HCT116 (cell line): Measurements from ENCODE around the gene CUX1. TPM values are rescaled to one million over a fixed set of nuclear protein-coding genes. Genes with fewer than 3 reads are reported as not detected.

ENCODE experiments used
- ATAC-seq: fragments of 200-7000 bp; cut with Tn5 transposase; 2 replicates; pipeline ENCODE4 v1.9.1; 2020; ENCODE audit warnings: mild to moderate bottlenecking, moderate library complexity
- BruUV-seq: library from RNA; stranded (reverse); fragments of 400-500 nt; replicated peaks from 2 replicates; lab custom pipeline; 2021; lab: Mats Ljungman, UMichigan
- CTCF ChIA-PET: fragments of 300-600 bp; sonication (Branson Sonifier 250); formaldehyde crosslinking; loops from one replicate; lab custom pipeline; 2021; ENCODE audit warnings: antibody characterized with exemption; lab: Charles Lee
- POLR2A ChIA-PET: fragments of 300-600, 350-600 bp; sonication (Branson Sonifier 250); formaldehyde crosslinking; loops from one replicate; lab custom pipeline; 2021; ENCODE audit warnings: antibody characterized with exemption; lab: Charles Lee
- RAD21 ChIA-PET, 2 experiments: fragments of 300-600 bp; sonication (Branson Sonifier 250); formaldehyde crosslinking; loops; one replicate each; lab custom pipeline; 2023; ENCODE audit warnings: low total read pairs in 2 of 2; ENCODE audit not compliant: uncharacterized antibody in 2 of 2, unreplicated experiment in 2 of 2, low non-redundant PET in 1 of 2; lab: Charles Lee
- DNase-seq: peaks from one replicate; pipeline ENCODE4 v3.0.0-alpha.2; 2010; ENCODE audit warnings: low read depth, low spot score
- H2AFZ ChIP-seq: fragments of 200-600 bp; shearing (Covaris generic), sonication (generic); 2 replicates; pipeline ENCODE4 v1.6.1; 2017; ENCODE audit warnings: low read depth, mixed run types, mixed read lengths, antibody characterized with exemption, low read length; ENCODE audit not compliant: poor library complexity, severe bottlenecking
- H3K27ac ChIP-seq: 2 replicates; pipeline ENCODE4 v1.5.1; 2012; ENCODE audit warnings: low read depth, low read length
- H3K27me3 ChIP-seq: fragments of 200-600 bp; sonication (generic); 2 replicates; pipeline ENCODE4 v1.6.1; 2016; ENCODE audit warnings: mixed run types, low read length, mixed read lengths; ENCODE audit not compliant: insufficient read depth
- H3K36me3 ChIP-seq, 2 experiments: fragments of 200-500 bp in 1 of 2; fragments of 200-600 bp in 1 of 2; sonication (Bioruptor generic) in 1 of 2; sonication (generic) in 1 of 2; 2 replicates each; pipeline versions ENCODE4 v1.5.1 to v1.6.1; 2014 to 2016; ENCODE audit warnings: low read length in 2 of 2, inconsistent platforms in 1 of 2, mixed read lengths in 1 of 2, mixed run types in 1 of 2; ENCODE audit not compliant: insufficient read depth in 2 of 2, control insufficient read depth in 1 of 2
- H3K4me1 ChIP-seq, 2 experiments: fragments of 200-600 bp in 1 of 2; sonication (generic) in 1 of 2; 2 replicates each; pipeline versions ENCODE4 v1.5.1 to v1.6.1; 2012 to 2017; ENCODE audit warnings: low read length in 2 of 2, inconsistent platforms in 1 of 2, mild to moderate bottlenecking in 1 of 2, mixed read lengths in 1 of 2, mixed run types in 1 of 2, moderate library complexity in 1 of 2; ENCODE audit not compliant: insufficient read depth in 2 of 2, control insufficient read depth in 1 of 2
- H3K4me2 ChIP-seq: fragments of 200-600 bp; sonication (generic); 2 replicates; pipeline ENCODE4 v1.6.1; 2017; ENCODE audit warnings: mixed run types, low read length, mixed read lengths
- H3K4me3 ChIP-seq, 2 experiments: fragments of 200-600 bp in 1 of 2; sonication (generic) in 1 of 2; replicated peaks in 1 of 2; 2 replicates each; pipeline ENCODE4 v1.5.1; 2011 to 2016; ENCODE audit warnings: low read length in 2 of 2, control low read depth in 1 of 2, low read depth in 1 of 2, mild to moderate bottlenecking in 1 of 2, mixed read lengths in 1 of 2, mixed run types in 1 of 2
- H3K79me2 ChIP-seq: fragments of 200-600 bp; sonication (generic); 2 replicates; pipeline ENCODE4 v1.6.1; 2017; ENCODE audit warnings: mild to moderate bottlenecking, mixed run types, low read length, moderate library complexity, mixed read lengths; ENCODE audit not compliant: insufficient read depth
- H3K9ac ChIP-seq: fragments of 200-600 bp; sonication (generic); 2 replicates; pipeline ENCODE4 v1.6.1; 2016; ENCODE audit warnings: low read length, mixed read lengths
- H3K9me2 ChIP-seq: fragments of 200-600 bp; sonication (generic), shearing (Covaris generic); 2 replicates; pipeline ENCODE4 v1.6.1; 2017; ENCODE audit warnings: mixed run types, mild to moderate bottlenecking, moderate library complexity; ENCODE audit not compliant: insufficient read depth
- H3K9me3 ChIP-seq, 2 experiments: fragments of 200-500 bp in 1 of 2; fragments of 200-600 bp in 1 of 2; sonication (Bioruptor generic) in 1 of 2; sonication (generic) in 1 of 2; 2 replicates each; pipeline ENCODE4 v1.6.1; 2014 to 2017; ENCODE audit warnings: low read length in 2 of 2, mixed read lengths in 2 of 2, inconsistent platforms in 1 of 2, low read depth in 1 of 2, mild to moderate bottlenecking in 1 of 2, mixed run types in 1 of 2, moderate library complexity in 1 of 2; ENCODE audit not compliant: control insufficient read depth in 1 of 2, insufficient read depth in 1 of 2
- H4K20me1 ChIP-seq: fragments of 200-600 bp; sonication (generic), shearing (Covaris generic); 2 replicates; pipeline ENCODE4 v1.6.1; 2017; ENCODE audit warnings: mixed run types, mild to moderate bottlenecking, moderate library complexity; ENCODE audit not compliant: insufficient read depth
- CEBPB ChIP-seq: IDR thresholded peaks from 2 replicates; pipeline ENCODE4 v1.6.1; 2012; ENCODE audit warnings: low read depth
- EGR1 ChIP-seq: IDR thresholded peaks from 2 replicates; pipeline ENCODE4 v1.6.1; 2012; ENCODE audit warnings: low read depth
- POLR2A ChIP-seq: IDR thresholded peaks from 2 replicates; pipeline ENCODE4 v1.7.0; 2011; ENCODE audit warnings: borderline replicate concordance; ENCODE audit not compliant: insufficient read depth, insufficient read length; ENCODE audit errors: extremely low read depth
- POLR2AphosphoS5 ChIP-seq: IDR thresholded peaks from 2 replicates; pipeline ENCODE4 v1.6.1; 2011; ENCODE audit warnings: mild to moderate bottlenecking, low read depth, low read length, moderate library complexity
- REST ChIP-seq: IDR thresholded peaks from 2 replicates; pipeline ENCODE4 v1.6.1; 2012; ENCODE audit warnings: low read depth
- SIN3A ChIP-seq: IDR thresholded peaks from 2 replicates; pipeline ENCODE4 v1.6.1; 2012; ENCODE audit warnings: low read depth
- SP1 ChIP-seq: IDR thresholded peaks from 2 replicates; pipeline ENCODE4 v1.6.1; 2012; ENCODE audit warnings: low read depth
- SRF ChIP-seq: IDR thresholded peaks from 2 replicates; pipeline ENCODE4 v1.6.1; 2012; ENCODE audit warnings: low read depth
- TCF7L2 ChIP-seq: IDR thresholded peaks from 2 replicates; pipeline ENCODE4 v1.7.0; 2011; ENCODE audit warnings: borderline replicate concordance, inconsistent platforms; ENCODE audit not compliant: insufficient read depth, insufficient read length; ENCODE audit errors: extremely low read depth
- YY1 ChIP-seq: IDR thresholded peaks from 2 replicates; pipeline ENCODE4 v1.6.1; 2011; ENCODE audit warnings: low read length, low read depth, moderate library complexity, mild to moderate bottlenecking; ENCODE audit not compliant: insufficient replicate concordance; ENCODE audit errors: extremely low read depth
- ZBTB33 ChIP-seq: IDR thresholded peaks from 2 replicates; pipeline ENCODE4 v1.6.1; 2011; ENCODE audit warnings: mild to moderate bottlenecking, low read length, moderate library complexity; ENCODE audit not compliant: insufficient replicate concordance; ENCODE audit errors: extremely low read depth
- ZFX ChIP-seq: fragments of 450-650 bp; IDR thresholded peaks from 2 replicates; pipeline ENCODE4 v1.6.1; 2017
- ZNF274 ChIP-seq: fragments of 200-500 bp; sonication (Bioruptor generic); IDR thresholded peaks from 2 replicates; pipeline ENCODE4 v1.6.1; 2014; ENCODE audit warnings: mild to moderate bottlenecking, low read depth, low read length, inconsistent platforms
- intact Hi-C: fragments of 100-400 bp; cut with micrococcal nuclease; formaldehyde crosslinking; loops from 2 replicates; pipeline ENCODE4 v1.10.0; 2022
- total RNA-seq: library from RNA; stranded (reverse); gene quantifications from one replicate; pipeline ENCODE4 v1.2.1, GENCODE V29; 2021; ENCODE audit not compliant: unreplicated experiment

The CUX1 gene
- total RNA-seq, 1 experiment from 2014 or later, result 68.9 TPM

DNA sequence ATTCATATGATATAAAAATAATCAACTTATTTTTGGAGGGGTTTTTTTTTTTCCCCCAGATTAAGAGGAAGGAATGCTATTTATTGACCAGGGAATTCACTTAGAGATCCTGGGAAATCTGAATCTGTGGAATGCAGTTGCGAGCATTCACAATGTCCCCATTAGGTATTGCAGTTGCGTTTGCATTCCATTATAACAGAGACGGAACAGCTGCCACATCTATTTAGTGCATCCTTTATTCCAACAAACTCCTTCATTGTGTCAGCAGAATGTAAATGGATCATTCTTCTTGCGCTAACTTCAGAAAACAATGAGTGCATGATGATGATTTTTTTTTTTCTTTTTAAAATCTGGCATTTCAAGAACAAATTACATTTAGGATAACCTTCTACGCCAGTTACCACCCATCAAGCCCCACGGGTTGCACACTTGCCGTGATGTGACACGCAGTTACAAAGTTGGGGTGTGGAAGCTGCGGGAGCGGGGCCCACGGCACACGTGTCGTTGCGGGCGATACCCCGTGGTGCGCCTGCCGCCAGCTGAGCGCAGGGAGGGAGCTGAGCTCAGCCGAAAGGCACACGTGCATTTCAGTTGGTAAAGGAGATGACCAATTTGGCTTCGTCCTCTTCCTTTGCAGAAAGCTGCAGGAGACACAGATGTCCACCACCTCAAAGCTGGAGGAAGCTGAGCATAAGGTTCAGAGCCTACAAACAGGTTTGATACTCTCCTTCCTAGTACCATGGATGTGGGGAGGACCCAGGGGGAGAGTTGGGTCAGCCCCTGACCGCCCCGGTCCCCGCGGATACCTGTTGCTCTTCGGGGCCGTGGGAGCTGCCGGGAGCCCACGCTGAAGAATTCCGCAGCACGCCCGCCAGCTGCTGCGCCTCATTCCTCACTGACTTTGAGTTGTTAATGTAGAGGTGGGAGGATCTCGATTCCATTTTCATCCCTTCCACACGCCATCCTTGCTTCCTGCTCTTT lies 293.9 kb downstream of the CUX1 start:
- CTCF ChIA-PET, result no interaction called here
- ATAC-seq, result no peak

More for the DNA sequence above, 293.9 kb downstream of the CUX1 start:
- Histone ChIP-seq H3K79me2 (no peaks in the 10 kb centered on the region), H2AFZ (no peak overlapping the region), H3K27me3 (no peaks in the 10 kb centered on the region), H3K27ac (no peak overlapping the region), H3K4me2 (no peak overlapping the region), H3K9me3 (no peaks in the 10 kb centered on the region), H3K9ac (no peak overlapping the region), H3K36me3 (peaks cover 3 to 5% of the 10 kb centered on the region in 2 experiments; a peak in 1 of 4 replicates), H3K4me1 (peaks cover 0 to 8% of the 10 kb centered on the region in 2 experiments; a peak in 1 of 4 replicates), H3K9me2 (no peaks in the 10 kb centered on the region), H3K4me3 (no peak overlapping the region), H4K20me1 (no peaks in the 10 kb centered on the region)
- TF ChIP-seq EGR1, result no peak
- TF ChIP-seq POLR2A, result no peak
- TF ChIP-seq SIN3A, result no peak
- TF ChIP-seq ZBTB33, result no peak
- TF ChIP-seq CEBPB, result no peak
- TF ChIP-seq YY1, result no peak
- no peak for TF ChIP-seq ZFX
- TF ChIP-seq SP1, result no peak
- TF ChIP-seq ZNF274, result no peak
- TF ChIP-seq TCF7L2, result no peak
- TF ChIP-seq SRF, result no peak
- no peak for TF ChIP-seq REST
- TF ChIP-seq POLR2AphosphoS5, result no peak
- RAD21 ChIA-PET, result no interaction called here
- POLR2A ChIA-PET, result no interaction called here
- intact Hi-C loops, result no loop called here
- DNase-seq, result no peak
- BruUV-seq, result no TSS peak
